Measurements from ENCODE around the gene SCO2. TPM values are rescaled to one million over a fixed set of nuclear protein-coding genes. Genes with fewer than 3 reads are reported as not detected.
"Not testable (repeated sequence)": the region's sequence is repeated elsewhere in the genome, so short reads cannot be mapped to it uniquely, and the experiment has no call there.

Gene SCO2
- polyA plus RNA-seq, 3 donors: 2.2 to 8.8 (median 2.3) TPM

DNA sequence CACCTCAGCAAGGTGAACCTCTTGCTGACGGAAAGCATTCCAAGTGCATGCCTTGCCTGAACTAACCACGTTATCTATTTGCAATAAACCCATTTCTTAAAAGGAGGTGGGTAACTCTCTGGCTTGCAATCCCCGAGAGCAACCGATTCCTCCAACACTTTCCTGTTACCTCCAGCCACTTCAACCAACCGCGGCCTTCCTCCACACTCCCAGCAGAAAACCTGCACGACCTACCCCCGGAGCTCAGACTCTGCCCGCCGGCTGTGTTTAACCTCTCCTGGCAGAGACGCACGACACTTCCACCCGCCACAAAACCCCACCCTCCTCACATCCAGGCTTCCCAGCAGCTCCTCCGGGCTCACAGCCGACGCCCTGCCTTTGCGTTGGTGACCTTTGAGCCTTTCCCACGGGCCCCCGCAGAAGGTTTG, 708 bp downstream of the SCO2 start:
- no peak overlapping the region for H3K27ac ChIP-seq (ENCODE audit: low read depth, low read length)
- WGBS, 3 donors: 4 to 7% (median 6%) methylated on average over 18 to 19 of the region's 19 CpGs

DNA sequence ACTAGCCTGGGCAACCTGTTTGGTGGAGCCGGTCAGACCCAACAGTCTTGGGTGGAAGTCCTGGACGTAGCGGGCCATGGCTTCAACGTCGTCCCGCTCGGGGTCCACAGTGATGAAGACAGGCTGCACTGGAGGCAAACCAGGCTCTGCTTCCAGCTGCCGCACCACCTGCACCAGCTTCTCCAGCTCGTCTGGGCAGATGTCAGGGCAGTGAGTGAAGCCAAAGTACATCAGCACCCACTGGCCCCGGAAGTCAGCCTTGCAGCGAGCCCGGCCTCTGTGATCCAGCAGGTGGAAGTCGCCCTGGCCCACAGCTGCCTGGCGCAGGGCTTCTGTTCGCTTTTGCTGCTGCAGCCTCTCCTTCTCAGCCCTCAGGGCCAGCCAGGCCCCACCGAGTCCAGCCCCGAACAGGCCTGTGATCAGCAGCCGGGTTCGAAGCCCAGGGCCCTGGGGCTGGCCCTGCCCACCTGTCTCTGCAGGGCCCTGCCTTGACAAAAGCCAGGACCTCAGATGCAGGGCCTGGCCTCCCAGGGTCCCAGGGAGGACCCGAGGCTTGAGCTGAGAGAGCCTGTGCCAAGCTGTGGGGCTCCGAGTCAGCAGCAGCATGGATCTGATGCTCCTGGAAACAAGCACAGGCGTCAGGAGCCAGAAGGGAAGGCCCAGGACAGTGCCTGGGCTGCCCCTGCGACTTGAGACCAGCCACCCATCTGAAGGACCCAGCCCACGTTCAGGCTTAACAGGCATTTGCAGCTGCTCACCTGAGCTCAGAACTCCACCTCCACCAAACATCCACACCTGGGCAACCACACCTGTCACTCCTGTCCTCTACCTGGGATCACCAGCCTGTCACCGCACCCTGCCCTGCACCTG, 1.4 kb downstream of the SCO2 start:
- WGBS, 3 donors: 79 to 87% (median 82%) methylated on average over 24 to 25 of the region's 25 CpGs
- no peak overlapping the region for H3K27ac ChIP-seq (ENCODE audit: low read depth, low read length)

DNA sequence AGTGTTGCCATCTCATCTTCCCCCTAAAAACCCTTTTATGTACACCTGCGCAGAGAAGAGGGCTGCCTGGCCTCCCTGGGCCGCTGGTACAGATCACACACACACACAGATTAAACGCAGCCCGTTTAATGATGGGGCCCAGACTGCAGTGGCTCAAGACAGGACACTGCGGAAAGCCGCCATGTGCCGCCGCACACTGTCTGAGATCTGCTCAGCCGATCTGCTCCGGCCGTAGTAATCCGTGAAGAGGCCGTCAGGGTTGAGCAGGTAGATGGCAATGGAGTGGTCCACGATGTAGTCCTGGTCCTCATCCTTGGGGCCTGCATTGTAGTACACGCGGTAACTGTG, 2.0 kb downstream of the SCO2 start:
- 90 to 94% (median 91%) methylated on average over 16 of the region's 16 CpGs for WGBS, 3 donors
- no peak overlapping the region for H3K27ac ChIP-seq (ENCODE audit: low read depth, low read length)

- 82 to 88% (median 88%) methylated on average over 21 to 22 of the region's 22 CpGs for WGBS, 3 donors
- no peak overlapping the region for H3K27ac ChIP-seq (ENCODE audit: low read depth, low read length)
Measured at GRCh38 chr22:50522806-50523438, 2.5 kb downstream of the SCO2 start.

- H3K27ac ChIP-seq (ENCODE audit: low read depth, low read length): no peak overlapping the region
- WGBS, 3 donors: 90 to 92% (median 92%) methylated on average over 13 to 15 of the region's 15 CpGs
Measured at GRCh38 chr22:50522208-50522805, 3.1 kb downstream of the SCO2 start.

DNA sequence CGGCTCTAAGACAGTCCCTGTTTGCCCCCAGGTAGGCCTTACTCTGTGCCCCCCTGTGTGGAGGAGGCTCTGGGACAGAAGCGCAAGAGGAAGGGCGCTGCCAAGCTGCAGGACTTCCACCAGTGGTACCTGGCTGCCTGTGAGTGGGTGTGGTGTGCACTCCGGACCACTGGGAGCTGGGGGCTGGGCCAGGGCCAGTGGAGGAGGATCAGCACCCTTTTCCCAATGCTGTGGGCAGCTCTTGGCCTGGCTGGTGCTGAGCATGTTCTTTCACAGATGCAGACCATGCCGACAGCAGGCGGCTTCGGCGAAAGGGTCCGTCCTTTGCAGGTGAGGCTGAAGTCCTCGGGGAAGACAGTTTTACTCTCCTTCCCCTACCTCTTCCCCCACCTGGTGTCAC, 3.7 kb downstream of the SCO2 start:
- no peak overlapping the region for H3K27ac ChIP-seq (ENCODE audit: low read depth, low read length)
- WGBS, 3 donors: 93 to 98% (median 98%) methylated on average over 9 to 10 of the region's 10 CpGs

DNA sequence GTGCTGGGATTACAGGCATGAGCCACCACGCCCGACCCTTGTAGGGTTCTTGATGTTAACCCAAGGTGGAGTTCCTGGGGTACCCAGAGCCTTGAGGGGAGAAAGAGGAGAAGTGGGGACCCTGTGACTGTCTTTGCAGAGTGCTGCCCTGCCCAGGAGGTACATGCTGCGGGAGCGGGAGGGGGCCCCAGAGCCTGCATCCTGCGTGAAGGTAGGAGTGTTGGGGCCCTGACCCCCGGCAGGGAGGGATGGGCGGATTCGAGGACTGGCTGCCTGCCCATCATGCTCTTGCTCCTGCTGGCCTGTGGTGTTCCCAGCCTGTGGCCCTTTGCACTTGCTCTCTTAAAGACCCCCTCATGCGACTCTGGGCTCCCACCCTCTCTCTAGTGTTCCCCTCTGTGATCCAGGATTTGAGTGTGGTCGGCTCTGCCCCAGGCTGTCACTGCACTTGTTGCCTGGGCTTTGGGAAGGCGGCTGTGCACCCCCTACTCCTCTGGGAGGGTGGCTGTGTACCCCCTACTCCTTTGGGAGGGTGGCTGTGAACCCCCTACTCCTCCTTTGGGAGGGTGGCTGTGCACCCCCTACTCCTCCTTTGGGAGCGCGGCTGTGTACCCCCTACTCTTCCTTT, 4.5 kb downstream of the SCO2 start:
- WGBS, 3 donors: 94 to 98% (median 95%) methylated on average over 12 to 13 of the region's 13 CpGs
- no peak overlapping the region for H3K27ac ChIP-seq (ENCODE audit: low read depth, low read length)

- not testable (repeated sequence) for H3K27ac ChIP-seq (ENCODE audit: low read depth, low read length)
- 97 to 100% (median 98%) methylated on average over 8 of the region's 8 CpGs for WGBS, 3 donors
Measured at GRCh38 chr22:50520184-50520583, 5.2 kb downstream of the SCO2 start.

- 93 to 97% (median 96%) methylated on average over 8 of the region's 8 CpGs for WGBS, 3 donors
- H3K27ac ChIP-seq (ENCODE audit: low read depth, low read length): no peak overlapping the region
Measured at GRCh38 chr22:50519151-50519550, 6.2 kb downstream of the SCO2 start.

DNA sequence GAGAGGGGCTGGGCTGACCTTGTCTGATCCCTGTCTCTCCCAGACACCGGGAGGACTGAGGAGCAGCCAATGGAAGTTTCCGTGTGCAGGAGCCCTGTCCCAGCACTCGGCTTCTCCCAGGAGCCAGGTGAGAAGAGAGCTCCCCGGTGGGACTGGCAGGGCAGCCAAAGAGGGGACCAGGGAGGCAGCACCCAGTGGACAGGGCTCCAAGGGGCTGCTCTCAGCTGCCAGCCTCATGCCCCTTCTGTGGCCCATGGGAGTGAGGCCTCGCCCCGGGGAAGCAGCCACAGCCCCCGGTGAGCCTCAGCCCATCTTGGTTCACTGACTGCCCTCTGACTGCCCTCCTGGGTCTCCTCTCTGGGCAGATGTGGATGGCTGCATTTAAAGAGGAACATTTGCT, 6.8 kb downstream of the SCO2 start:
- no peak overlapping the region for H3K27ac ChIP-seq (ENCODE audit: low read depth, low read length)
- WGBS, 3 donors: 94% methylated on average over 7 of the region's 7 CpGs

GRCh38 chr22:50517495-50518260, 7.7 kb downstream of the SCO2 start:
- WGBS, 3 donors: 85 to 90% (median 89%) methylated on average over 20 of the region's 20 CpGs
- H3K27ac ChIP-seq (ENCODE audit: low read depth, low read length): no peak overlapping the region

- no peak overlapping the region for H3K27ac ChIP-seq (ENCODE audit: low read depth, low read length)
- 79 to 86% (median 81%) methylated on average over 14 to 16 of the region's 16 CpGs for WGBS, 3 donors
Measured at GRCh38 chr22:50516891-50517290, 8.5 kb downstream of the SCO2 start.

DNA sequence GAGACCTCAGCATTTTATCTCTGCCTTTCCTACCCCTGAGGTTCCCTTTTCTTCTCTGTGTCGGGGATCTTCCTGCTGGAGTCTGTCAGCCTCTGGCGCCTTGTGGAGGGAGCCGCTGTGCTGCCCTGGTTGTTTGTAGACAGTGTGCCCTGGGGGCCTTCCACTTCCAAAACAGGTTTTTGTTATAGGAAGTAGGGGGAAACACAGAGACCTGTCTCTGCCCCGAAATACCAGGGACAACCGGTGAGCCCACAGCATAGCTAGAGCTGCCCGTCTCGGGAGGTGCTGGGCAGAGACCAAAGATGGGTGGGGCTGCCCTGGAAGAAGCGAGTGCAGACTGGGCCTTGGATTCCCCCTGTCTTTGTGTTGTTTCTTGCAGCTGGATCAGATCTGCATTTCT, 9.3 kb downstream of the SCO2 start:
- 85 to 89% (median 88%) methylated on average over 8 of the region's 8 CpGs for WGBS, 3 donors
- H3K27ac ChIP-seq (ENCODE audit: low read depth, low read length): no peak overlapping the region

DNA sequence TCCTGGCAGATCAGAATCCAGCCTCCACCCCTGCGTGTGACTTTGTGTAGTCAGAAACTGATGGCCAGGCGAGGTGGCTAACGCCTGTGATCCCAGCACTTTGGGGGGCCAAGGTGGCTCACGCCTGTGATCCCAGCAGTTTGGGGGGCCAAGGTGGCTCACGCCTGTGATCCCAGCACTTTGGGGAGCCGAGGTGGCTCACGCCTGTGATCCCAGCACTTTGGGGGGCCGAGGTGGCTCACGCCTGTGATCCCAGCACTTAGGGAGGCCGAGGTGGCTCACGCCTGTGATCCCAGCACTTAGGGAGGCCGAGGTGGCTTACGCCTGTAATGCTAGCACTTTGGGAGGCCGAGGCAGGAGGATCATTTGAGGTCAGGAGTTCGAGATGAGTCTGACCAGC, 12.2 kb downstream of the SCO2 start:
- no peak overlapping the region for H3K27ac ChIP-seq (ENCODE audit: low read depth, low read length)

DNA sequence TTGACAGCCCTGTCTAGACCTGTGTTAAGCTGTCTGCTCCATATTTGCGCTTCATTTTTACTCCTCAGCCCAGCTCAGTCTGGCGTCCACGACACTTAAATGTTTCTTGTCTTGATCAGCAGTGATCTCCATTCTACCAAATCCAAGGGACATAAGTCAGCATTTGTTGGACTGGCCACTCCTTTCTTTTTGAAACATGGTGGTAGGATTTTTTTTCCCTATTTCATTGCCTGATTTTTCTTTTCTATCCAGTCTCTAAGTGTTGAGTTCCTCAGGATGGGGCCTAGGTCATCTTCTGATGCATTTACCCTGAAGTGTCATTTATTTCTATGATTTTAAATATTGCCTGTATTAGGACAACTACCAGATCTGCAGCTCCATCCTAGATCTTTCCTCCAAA, 16.5 kb downstream of the SCO2 start:
- WGBS, 3 donors: 10 to 19% (median 16%) methylated on average over 3 of the region's 3 CpGs
- no peak overlapping the region for H3K27ac ChIP-seq (ENCODE audit: low read depth, low read length)

More for the DNA sequence above, 12.2 kb downstream of the SCO2 start:
- 94 to 97% (median 96%) methylated on average over 15 of the region's 15 CpGs for WGBS, 3 donors

- no peak within 1 kb of the TSS for H3K27ac ChIP-seq (ENCODE audit: low read depth, low read length)
- 1% methylated on average over 71 to 76 of the region's 76 CpGs for WGBS, 3 donors
Measured at GRCh38 chr22:50507991-50508884, 17.2 kb downstream of the SCO2 start, which contains the start of gene NCAPH2. TSS of gene NCAPH2 (plus strand) at chr22:50508224. CDS start at chr22:50508338, 114 bp downstream.

GRCh38 chr22:50507421-50507990, 17.9 kb downstream of the SCO2 start, which contains the start of gene LMF2:
TSS of gene LMF2 (minus strand) at chr22:50507702. CDS start at chr22:50507675, 27 bp downstream.
- H3K27ac ChIP-seq (ENCODE audit: low read depth, low read length): no peak within 1 kb of the TSS
- WGBS, 3 donors: 0% methylated on average over 27 to 57 of the region's 62 CpGs

Measured in adipose tissue (tissue), 3 donors.